IPS-20b (cell line): ENCODE data around the gene TAAR9.

Source experiments
- H3K27ac ChIP-seq: one replicate; pipeline ENCODE4 v1.5.1; 2013; ENCODE audit warnings: low read length
- H3K27me3 ChIP-seq: 2 replicates; pipeline ENCODE4 v1.6.1; 2013; ENCODE audit warnings: mild to moderate bottlenecking, low read length, inconsistent platforms; ENCODE audit not compliant: insufficient read depth
- H3K36me3 ChIP-seq: 2 replicates; pipeline ENCODE4 v1.6.1; 2013; ENCODE audit warnings: low read depth, mild to moderate bottlenecking, inconsistent platforms, low read length, moderate library complexity; ENCODE audit not compliant: insufficient read depth
- H3K4me1 ChIP-seq: 2 replicates; pipeline ENCODE4 v1.6.1; 2013; ENCODE audit warnings: mild to moderate bottlenecking, control low read depth, inconsistent platforms, low read length, moderate library complexity; ENCODE audit not compliant: insufficient read depth
- H3K4me3 ChIP-seq: 2 replicates; pipeline ENCODE4 v1.5.1; 2013; ENCODE audit warnings: mild to moderate bottlenecking, low read length, inconsistent platforms
- H3K9ac ChIP-seq: 2 replicates; pipeline ENCODE4 v1.6.1; 2013; ENCODE audit warnings: low read depth, mild to moderate bottlenecking, inconsistent platforms, low read length, moderate library complexity
- H3K9me3 ChIP-seq: 2 replicates; pipeline ENCODE4 v1.6.1; 2013; ENCODE audit warnings: mild to moderate bottlenecking, low read depth, low read length, inconsistent platforms; ENCODE audit not compliant: insufficient read depth

The TAAR9 gene

GRCh38 chr6:132537977-132538376 is at the start of gene TAAR9:
Gene TAAR9 (plus strand): TSS chr6:132538277. CDS start chr6:132538290, 13 bp downstream.
- Histone ChIP-seq H3K27me3 (no peaks in the 10 kb centered on the region), H3K4me1 (no peaks in the 10 kb centered on the region), H3K9me3 (no peaks in the 10 kb centered on the region), H3K4me3 (no peak within 1 kb of the TSS), H3K36me3 (no peaks in the 10 kb centered on the region), H3K9ac (no peak within 1 kb of the TSS), H3K27ac (no peak within 1 kb of the TSS)

GRCh38 chr6:132489376-132489775 is 48.7 kb upstream of the TAAR9 start:
- Histone ChIP-seq H3K27me3 (no peaks in the 10 kb centered on the region), H3K4me1 (peaks cover 12% of the 10 kb centered on the region; the same call in 1 of the 2 replicates), H3K27ac (no peak overlapping the region), H3K9ac (no peak overlapping the region), H3K36me3 (no peaks in the 10 kb centered on the region), H3K4me3 (no peak overlapping the region), H3K9me3 (no peaks in the 10 kb centered on the region)

DNA sequence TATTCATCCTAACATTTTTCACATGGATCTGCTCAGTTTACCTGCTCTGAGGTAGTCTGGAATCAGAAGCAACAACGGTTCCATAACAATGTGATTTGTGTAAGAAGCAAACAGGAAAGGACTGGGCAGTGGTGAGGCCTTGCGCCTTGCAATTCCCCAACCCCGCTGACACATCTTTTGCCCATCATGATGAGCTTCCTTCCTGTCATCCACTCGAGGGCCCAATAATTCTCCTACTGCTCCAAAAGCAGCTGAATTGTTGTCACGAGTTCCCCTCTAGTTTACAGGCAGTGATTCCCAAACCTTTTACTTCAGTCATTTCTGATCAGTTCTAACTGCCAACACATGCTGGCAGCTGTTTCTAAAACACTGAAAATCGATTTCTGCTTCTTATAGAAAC is 48.1 kb upstream of the TAAR9 start:
- H3K9ac ChIP-seq = no peak overlapping the region
- no peak overlapping the region for H3K27ac ChIP-seq

GRCh38 chr6:132490478-132491204 is 47.4 kb upstream of the TAAR9 start:
- Histone ChIP-seq H3K27me3 (no peaks in the 10 kb centered on the region), H3K9ac (no peak overlapping the region), H3K36me3 (no peaks in the 10 kb centered on the region), H3K4me3 (no peak overlapping the region), H3K9me3 (no peaks in the 10 kb centered on the region), H3K27ac (no peak overlapping the region), H3K4me1 (peaks cover 12% of the 10 kb centered on the region; the same call in 1 of the 2 replicates)

More for the DNA sequence above, 48.1 kb upstream of the TAAR9 start:
- Histone ChIP-seq H3K4me1 (peaks cover 12% of the 10 kb centered on the region; the same call in 1 of the 2 replicates), H3K9me3 (no peaks in the 10 kb centered on the region), H3K27me3 (no peaks in the 10 kb centered on the region), H3K36me3 (no peaks in the 10 kb centered on the region), H3K4me3 (no peak overlapping the region)

- Histone ChIP-seq H3K27me3 (no peaks in the 10 kb centered on the region), H3K36me3 (no peaks in the 10 kb centered on the region), H3K9ac (no peak overlapping the region), H3K4me1 (peaks cover 12% of the 10 kb centered on the region; the same call in 1 of the 2 replicates), H3K4me3 (no peak overlapping the region), H3K27ac (no peak overlapping the region), H3K9me3 (no peaks in the 10 kb centered on the region)
Observed at GRCh38 chr6:132491303-132491702, 46.8 kb upstream of the TAAR9 start.

- Histone ChIP-seq H3K9ac (no peak overlapping the region), H3K4me1 (peaks cover 12% of the 10 kb centered on the region; the same call in 1 of the 2 replicates), H3K27ac (no peak overlapping the region), H3K4me3 (no peak overlapping the region), H3K27me3 (no peaks in the 10 kb centered on the region), H3K36me3 (no peaks in the 10 kb centered on the region), H3K9me3 (no peaks in the 10 kb centered on the region)
Observed at GRCh38 chr6:132491881-132492280, 46.2 kb upstream of the TAAR9 start.

- no peak overlapping the region for H3K9ac ChIP-seq
- H3K9me3 ChIP-seq = no peaks in the 10 kb centered on the region
- H3K4me1 ChIP-seq = peaks cover 12% of the 10 kb centered on the region; the same call in 1 of the 2 replicates
- no peak overlapping the region for H3K27ac ChIP-seq
- H3K4me3 ChIP-seq = no peak overlapping the region
- H3K27me3 ChIP-seq = no peaks in the 10 kb centered on the region
- H3K36me3 ChIP-seq = peaks cover 19% of the 10 kb centered on the region; the same call in 1 of the 2 replicates
Observed at GRCh38 chr6:132494954-132495353, 43.1 kb upstream of the TAAR9 start.

DNA sequence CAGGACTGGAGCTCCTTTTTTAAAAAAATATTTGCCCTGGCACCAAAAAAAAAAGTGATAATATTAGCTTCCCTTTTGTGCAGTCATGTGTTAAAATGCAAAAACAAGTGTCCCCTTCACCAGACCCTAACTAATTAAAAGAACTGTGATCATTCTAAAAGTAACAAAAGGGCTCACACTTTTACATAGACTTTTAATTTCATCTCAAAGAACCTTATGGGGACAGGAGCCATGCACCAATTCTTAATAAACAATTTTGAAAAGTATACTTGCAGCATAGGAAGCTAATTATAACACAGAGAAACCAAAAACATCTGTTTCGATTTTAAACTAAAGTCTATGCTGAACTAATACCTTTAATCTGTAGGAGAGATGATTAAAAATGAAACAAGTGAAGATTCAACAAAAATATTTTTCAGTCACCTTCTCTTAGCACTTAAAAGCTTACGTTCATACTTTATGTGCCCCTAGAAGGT is 42.4 kb upstream of the TAAR9 start:
- no peak overlapping the region for H3K27ac ChIP-seq
- no peak overlapping the region for H3K4me3 ChIP-seq
- H3K27me3 ChIP-seq = no peaks in the 10 kb centered on the region
- H3K9me3 ChIP-seq = no peaks in the 10 kb centered on the region
- peaks cover 20% of the 10 kb centered on the region; the same call in 1 of the 2 replicates for H3K36me3 ChIP-seq
- H3K9ac ChIP-seq = no peak overlapping the region
- peaks cover 6% of the 10 kb centered on the region; the same call in 1 of the 2 replicates for H3K4me1 ChIP-seq

GRCh38 chr6:132496519-132497180 is 41.4 kb upstream of the TAAR9 start:
- H3K4me3 ChIP-seq = no peak overlapping the region
- H3K27ac ChIP-seq = no peak overlapping the region
- no peaks in the 10 kb centered on the region for H3K4me1 ChIP-seq
- peaks cover 26% of the 10 kb centered on the region for H3K36me3 ChIP-seq
- H3K9me3 ChIP-seq = no peaks in the 10 kb centered on the region
- H3K27me3 ChIP-seq = no peaks in the 10 kb centered on the region
- no peak overlapping the region for H3K9ac ChIP-seq

- Histone ChIP-seq H3K4me3 (no peak overlapping the region), H3K4me1 (no peaks in the 10 kb centered on the region), H3K9ac (no peak overlapping the region), H3K27me3 (no peaks in the 10 kb centered on the region), H3K9me3 (no peaks in the 10 kb centered on the region), H3K36me3 (peaks cover 32% of the 10 kb centered on the region), H3K27ac (no peak overlapping the region)
Observed at GRCh38 chr6:132498638-132499037, 39.4 kb upstream of the TAAR9 start.

DNA sequence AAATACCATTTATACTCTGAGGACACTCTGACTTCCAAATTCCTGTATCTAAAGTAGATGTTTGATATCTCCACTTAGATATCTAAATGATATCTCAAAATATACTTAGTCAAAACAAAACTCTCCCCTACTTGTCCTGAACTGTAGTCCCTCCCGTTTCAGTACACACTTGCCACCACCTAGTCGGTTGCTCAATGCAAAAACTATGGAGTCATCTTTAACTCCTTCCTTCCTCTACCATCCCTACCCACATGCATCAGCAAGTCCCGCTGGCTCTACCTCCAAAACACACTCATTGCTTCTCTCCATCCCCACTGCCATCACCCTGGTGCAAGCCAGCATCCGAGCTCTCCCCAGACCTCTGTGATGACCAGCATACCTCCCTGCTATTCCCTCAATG is 38.3 kb upstream of the TAAR9 start:
- Histone ChIP-seq H3K36me3 (peaks cover 32% of the 10 kb centered on the region), H3K9ac (no peak overlapping the region), H3K27ac (no peak overlapping the region), H3K4me1 (no peaks in the 10 kb centered on the region), H3K27me3 (no peaks in the 10 kb centered on the region), H3K4me3 (no peak overlapping the region), H3K9me3 (no peaks in the 10 kb centered on the region)

GRCh38 chr6:132504757-132505156 is 33.3 kb upstream of the TAAR9 start:
- H3K4me1 ChIP-seq = no peaks in the 10 kb centered on the region
- no peak overlapping the region for H3K4me3 ChIP-seq
- H3K9ac ChIP-seq = no peak overlapping the region
- H3K9me3 ChIP-seq = no peaks in the 10 kb centered on the region
- no peaks in the 10 kb centered on the region for H3K27me3 ChIP-seq
- H3K36me3 ChIP-seq = peaks cover 15% of the 10 kb centered on the region
- no peak overlapping the region for H3K27ac ChIP-seq
